Activated T-helper 2 cell treated with anti-CD3 and anti-CD28 coated beads, Interferon-gamma antibody, Interleukin-2, Interleukin-4, amounts not matched to agents 10 μg/mL and 5 μg/mL and 100 μg/mL, durations not matched to agents 14 hours and 24 hours and 36 hours (primary cell): ENCODE measurements around the gene SYNDIG1. TPM values are rescaled to one million over a fixed set of nuclear protein-coding genes. Genes with fewer than 3 reads are reported as not detected.

Source experiments
- DNase-seq: peaks from one replicate; pipeline ENCODE4 v3.0.0; 2021; ENCODE audit warnings: low spot score
- H3K27ac Mint-ChIP-seq: one replicate; pipeline ENCODE4 v1.8.0; 2021; ENCODE audit warnings: mixed read lengths
- H3K27me3 Mint-ChIP-seq: one replicate; pipeline ENCODE4 v1.8.0; 2021; ENCODE audit warnings: low read depth, mixed read lengths
- H3K36me3 Mint-ChIP-seq: one replicate; pipeline ENCODE4 v1.8.0; 2021; ENCODE audit warnings: low read depth, mixed read lengths
- H3K4me1 Mint-ChIP-seq: one replicate; pipeline ENCODE4 v1.8.0; 2021; ENCODE audit warnings: low read depth, mixed read lengths
- H3K4me3 Mint-ChIP-seq: one replicate; pipeline ENCODE4 v1.8.0; 2021; ENCODE audit warnings: low read depth, mild to moderate bottlenecking, moderate library complexity, mixed read lengths
- H3K9me3 Mint-ChIP-seq: one replicate; pipeline ENCODE4 v1.8.0; 2021; ENCODE audit warnings: mixed read lengths
- intact Hi-C: fragments of 100-400 bp; cut with micrococcal nuclease; formaldehyde crosslinking; loops from one replicate; pipeline ENCODE4 v1.15.1; 2023
- total RNA-seq: library from RNA; stranded (reverse); gene quantifications from 2 replicates; pipeline ENCODE4 v1.2.3, GENCODE V29; 2022

SYNDIG1 gene
- total RNA-seq, result not detected in 2 replicates

DNA sequence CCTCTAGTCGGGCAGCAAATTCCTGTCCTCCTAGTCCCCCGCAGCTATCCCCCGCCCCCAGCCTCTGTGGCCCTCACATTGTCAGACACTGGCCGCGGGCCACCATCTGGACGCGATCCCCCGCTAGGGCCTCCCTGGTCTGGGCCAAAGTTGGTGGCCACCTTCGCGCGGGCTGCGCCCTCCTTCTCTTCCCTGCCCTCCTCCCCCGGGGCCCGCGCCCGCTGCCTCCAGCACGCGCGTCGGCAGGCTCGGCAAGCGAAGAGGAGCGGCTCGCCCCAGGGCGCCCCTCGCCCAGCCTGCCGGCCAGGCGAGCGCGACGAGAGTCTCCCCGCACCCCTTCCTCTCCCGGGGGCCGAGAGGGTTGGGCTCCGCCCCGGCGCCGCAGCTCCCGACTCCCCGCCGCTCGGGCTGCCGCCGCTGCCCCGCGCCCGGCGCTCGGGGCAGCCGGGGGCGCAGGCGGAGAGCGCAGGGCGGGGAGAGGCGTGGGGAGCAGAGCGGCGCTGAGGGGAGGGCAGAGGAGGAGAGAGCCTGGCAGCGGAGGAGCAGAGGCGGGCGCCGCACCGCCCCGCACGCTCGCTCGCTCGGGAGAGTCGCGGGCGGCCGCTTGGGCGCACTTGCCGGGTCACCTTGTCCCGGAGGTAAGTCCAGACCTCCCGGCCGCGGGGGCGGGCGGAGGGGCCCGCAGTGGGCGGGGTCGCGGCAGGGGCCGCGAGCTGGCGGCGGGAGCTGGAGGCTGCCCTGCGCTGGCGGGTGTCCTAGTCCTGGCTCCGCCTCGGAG lies at the start of gene SYNDIG1:
TSS of gene SYNDIG1 (plus strand) at position 514 of the 778 bp plus-strand sequence. CDS start 73,469 bp downstream, outside the sequence.
- Mint-ChIP-seq H3K4me3 (no peak within 1 kb of the TSS), H3K36me3 (no peaks in the 10 kb centered on the region), H3K27me3 (peaks cover 69% of the 10 kb centered on the region), H3K27ac (no peak within 1 kb of the TSS), H3K9me3 (no peaks in the 10 kb centered on the region), H3K4me1 (no peaks in the 10 kb centered on the region)
- DNase-seq, result no peak
- intact Hi-C loops, result no loop called here

DNA sequence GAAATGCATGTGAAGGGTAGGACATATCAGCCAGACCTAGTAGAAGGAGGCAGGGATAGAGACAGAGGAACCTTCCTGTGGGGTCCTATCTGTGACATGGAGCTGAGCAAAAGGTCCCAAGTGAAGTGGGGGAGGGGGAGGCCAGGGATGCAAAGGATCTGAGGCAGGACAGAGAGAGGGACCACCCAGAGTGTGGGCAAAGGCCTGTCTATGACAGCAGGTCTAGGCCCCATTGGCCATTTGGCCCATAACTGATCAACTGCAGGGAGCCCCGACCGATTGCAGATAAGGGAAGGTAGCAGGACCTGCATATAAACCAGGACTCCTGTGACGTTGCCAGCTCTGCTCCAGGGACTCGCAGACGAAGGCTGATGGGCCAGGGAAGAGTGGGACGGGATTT lies 49.6 kb upstream of the SYNDIG1 start:
- Mint-ChIP-seq H3K4me1 (no peaks in the 10 kb centered on the region), H3K27ac (no peak overlapping the region), H3K36me3 (no peaks in the 10 kb centered on the region), H3K27me3 (peaks cover 2% of the 10 kb centered on the region), H3K9me3 (peaks cover 10% of the 10 kb centered on the region), H3K4me3 (no peak overlapping the region)
- intact Hi-C loops, result no loop called here
- DNase-seq, result no peak

DNA sequence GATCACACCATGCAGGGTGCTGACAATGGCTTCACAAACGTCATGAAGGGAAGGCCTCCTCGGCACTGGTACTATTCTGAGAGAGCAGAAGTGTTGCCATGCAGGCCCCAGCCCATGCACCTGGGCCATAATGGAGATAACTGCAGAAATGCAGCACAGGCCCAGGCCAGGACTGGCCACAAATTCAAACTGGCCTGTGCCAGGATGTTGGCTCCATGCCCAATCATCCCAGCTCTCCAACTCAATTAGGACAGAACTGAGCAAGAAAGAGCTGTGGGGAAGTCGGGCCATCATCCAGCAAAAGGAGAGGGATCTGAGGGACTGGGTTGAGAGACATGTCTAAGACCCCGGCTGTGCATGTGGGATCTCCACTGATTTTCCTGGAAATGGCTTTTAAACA lies 48.9 kb upstream of the SYNDIG1 start:
- Mint-ChIP-seq H3K4me3 (no peak overlapping the region), H3K36me3 (no peaks in the 10 kb centered on the region), H3K27me3 (peaks cover 3% of the 10 kb centered on the region), H3K27ac (no peak overlapping the region), H3K4me1 (no peaks in the 10 kb centered on the region), H3K9me3 (peaks cover 6% of the 10 kb centered on the region)
- intact Hi-C loops, result no loop called here
- no peak for DNase-seq

DNA sequence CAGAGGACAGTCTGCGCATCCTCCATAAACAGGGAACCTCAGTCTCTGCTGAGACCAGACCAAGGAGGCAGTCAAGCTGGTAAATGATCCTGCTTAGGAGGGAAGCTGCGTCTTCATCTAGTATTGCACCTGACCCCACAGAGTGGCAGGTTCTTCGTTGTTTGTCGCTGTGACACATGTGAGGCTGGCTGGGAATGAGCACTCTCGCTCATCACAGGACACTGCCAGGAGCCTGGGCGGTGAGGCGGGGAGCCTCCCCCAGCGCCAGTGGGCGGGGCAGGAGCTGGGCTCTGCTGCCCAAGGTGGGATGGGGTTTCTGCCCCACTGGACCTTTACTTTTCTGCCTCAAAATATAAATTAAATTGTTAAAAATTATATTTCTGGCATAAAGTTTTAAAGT lies 48.4 kb upstream of the SYNDIG1 start:
- H3K9me3 Mint-ChIP-seq, result peaks cover under 1% of the 10 kb centered on the region
- H3K27ac Mint-ChIP-seq, result no peak overlapping the region
- no peaks in the 10 kb centered on the region for H3K36me3 Mint-ChIP-seq
- H3K27me3 Mint-ChIP-seq, result peaks cover 6% of the 10 kb centered on the region
- H3K4me1 Mint-ChIP-seq, result no peaks in the 10 kb centered on the region
- no peak for DNase-seq
- intact Hi-C loops, result no loop called here
- no peak overlapping the region for H3K4me3 Mint-ChIP-seq

DNA sequence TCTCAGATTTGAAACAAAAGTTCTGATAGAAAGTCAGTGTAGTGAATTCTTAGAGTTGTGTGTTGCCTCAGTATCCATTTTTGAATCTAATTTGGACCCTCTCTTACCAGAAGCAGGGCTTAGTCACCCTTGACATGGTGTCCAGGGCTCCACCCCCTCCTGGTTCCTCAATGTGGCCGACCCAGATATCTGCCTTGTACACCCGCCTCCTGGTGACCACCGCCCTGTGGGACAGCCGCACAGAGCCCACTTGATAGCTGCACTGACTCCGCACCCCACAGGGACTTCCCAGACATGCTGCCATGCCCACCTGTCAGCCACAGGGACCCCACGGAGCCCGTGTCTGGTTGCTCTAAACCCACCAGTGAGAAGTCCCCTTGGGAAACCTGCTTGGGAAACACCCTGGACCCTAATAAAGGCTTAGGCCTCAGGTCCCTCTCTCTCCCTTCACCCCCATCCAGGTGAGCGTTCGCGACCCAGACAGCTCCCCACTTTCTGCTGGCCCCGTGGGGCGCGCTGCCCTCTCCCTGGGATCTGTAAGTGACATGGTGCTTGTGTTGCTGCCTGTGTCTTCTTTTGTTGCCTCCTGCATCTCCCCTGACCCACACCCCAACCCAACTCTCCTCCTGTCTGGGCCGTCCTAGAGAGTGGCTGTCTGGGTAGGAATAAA lies 47.2 kb upstream of the SYNDIG1 start:
- H3K27ac Mint-ChIP-seq, result no peak overlapping the region
- peaks cover 6% of the 10 kb centered on the region for H3K27me3 Mint-ChIP-seq
- H3K4me1 Mint-ChIP-seq, result no peaks in the 10 kb centered on the region
- no peaks in the 10 kb centered on the region for H3K9me3 Mint-ChIP-seq
- no peak overlapping the region for H3K4me3 Mint-ChIP-seq
- intact Hi-C loops, result no loop called here
- H3K36me3 Mint-ChIP-seq, result no peaks in the 10 kb centered on the region
- DNase-seq, result no peak

DNA sequence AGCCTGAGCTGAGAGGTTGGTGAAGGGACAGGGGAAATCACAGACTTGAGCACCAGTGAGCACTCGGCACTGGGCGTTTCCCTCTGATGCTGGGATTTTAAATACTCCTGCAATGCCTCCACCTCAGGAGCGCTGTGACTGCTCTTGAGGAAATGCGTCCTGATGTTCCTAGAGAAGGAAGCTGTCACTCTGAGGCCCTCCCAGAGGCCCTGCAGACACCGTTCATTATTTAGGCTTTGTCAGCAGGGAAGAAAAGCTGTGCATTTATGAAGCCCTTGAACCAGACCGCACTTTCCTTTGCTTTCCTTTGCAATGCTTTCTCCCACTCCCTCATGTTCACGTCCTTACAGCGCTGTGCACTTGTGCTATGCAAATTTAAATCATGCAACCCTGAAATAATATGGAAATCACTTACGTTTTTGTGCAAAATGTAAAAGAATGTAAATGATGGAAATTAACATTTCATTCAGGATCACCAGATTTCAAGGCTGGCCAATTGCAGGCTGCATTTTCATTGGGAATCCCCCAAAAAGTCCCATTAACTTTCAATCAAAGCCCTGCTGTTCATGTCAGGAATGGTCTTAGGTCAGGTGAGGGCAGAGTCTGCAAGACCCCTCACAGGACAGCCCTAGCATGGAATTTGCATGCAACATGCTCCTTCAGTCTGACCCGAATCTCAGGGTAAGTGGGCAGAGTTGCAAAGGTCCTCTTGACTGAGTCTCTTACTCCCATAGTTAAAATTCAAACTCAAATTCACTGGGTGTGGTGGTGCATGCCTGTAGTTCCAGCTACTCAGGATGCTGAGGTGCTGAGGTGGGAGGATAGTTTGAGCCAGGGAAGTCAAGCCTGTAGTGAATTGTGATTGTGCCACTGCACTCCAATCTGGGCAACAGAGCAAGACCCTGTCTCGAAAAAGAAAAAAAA lies 45.8 kb upstream of the SYNDIG1 start:
- H3K36me3 Mint-ChIP-seq, result no peaks in the 10 kb centered on the region

DNA sequence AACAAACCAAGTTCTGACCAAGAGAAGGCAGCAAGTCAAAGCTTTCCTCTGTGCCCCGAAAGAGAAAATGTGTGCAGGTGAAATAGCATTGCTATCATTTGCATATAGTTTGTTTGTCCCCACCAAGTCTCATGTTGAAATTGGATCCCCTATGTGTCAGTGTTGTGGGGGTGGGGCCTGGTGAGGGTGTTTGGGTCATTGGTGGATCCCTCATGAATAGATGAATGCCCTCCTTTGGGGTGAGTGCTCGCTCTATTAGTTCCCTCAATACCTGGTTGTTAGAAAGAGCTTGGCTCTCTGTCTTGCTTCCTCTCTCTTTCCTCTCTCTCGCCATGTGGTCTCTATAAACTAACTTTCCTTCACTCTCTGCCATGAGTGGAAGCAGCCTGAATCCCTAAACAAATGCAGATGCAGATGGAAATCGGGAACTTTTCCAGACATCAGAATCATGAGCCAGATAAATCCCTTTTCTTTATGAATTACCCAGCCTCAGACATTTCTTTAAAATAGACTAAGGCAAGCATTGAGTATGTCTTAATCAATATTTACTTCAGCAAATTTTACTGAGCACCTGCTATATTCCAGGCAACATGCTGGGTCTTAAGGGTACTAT lies 43.8 kb upstream of the SYNDIG1 start:
- intact Hi-C loops, result no loop called here
- Mint-ChIP-seq H3K36me3 (no peaks in the 10 kb centered on the region), H3K9me3 (no peaks in the 10 kb centered on the region), H3K27ac (no peak overlapping the region), H3K4me1 (no peaks in the 10 kb centered on the region), H3K4me3 (no peak overlapping the region), H3K27me3 (peaks cover 14% of the 10 kb centered on the region)
- no peak for DNase-seq

More for the DNA sequence above, 45.8 kb upstream of the SYNDIG1 start:
- Mint-ChIP-seq H3K27me3 (peaks cover 10% of the 10 kb centered on the region), H3K4me3 (no peak overlapping the region), H3K27ac (no peak overlapping the region), H3K4me1 (no peaks in the 10 kb centered on the region), H3K9me3 (no peaks in the 10 kb centered on the region)
- intact Hi-C loops, result no loop called here
- no peak for DNase-seq

DNA sequence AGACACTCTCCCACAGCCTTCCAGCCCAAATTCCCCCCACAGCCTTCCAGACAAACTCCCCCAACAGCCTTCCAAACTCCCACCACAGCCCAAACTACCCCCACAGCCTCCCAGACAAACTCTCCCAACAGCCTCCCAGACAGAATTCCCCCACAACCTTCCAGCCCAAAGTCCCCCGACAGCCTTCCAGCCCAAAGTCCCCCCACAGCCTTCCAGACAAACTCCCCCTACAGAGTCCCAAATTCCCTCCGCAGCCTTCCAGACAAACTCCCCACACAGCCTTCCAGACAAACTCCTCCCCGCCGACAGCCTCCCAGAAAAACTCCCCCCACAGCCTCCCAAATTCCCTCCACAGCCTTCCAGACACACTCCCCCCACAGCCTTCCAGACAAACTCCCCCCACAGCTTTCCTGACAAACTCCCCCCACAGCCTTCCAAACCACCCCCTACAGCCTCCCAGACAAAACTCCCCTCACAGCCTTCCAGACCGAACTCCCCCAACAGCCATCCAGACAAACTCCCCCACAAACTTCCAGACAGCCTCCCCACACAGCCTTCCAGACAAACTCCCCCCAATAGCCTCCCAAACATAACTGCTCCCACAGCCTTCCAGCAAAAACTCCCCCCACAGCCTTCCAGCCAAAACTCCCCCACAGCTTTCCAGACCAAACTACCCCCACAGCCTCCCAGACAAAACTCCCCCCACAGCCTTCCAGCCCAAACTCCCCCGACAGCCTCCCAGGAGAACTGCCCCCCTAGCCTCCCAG lies 38.0 kb upstream of the SYNDIG1 start:
- DNase-seq, result no peak
- H3K9me3 Mint-ChIP-seq, result no peaks in the 10 kb centered on the region
- no peaks in the 10 kb centered on the region for H3K36me3 Mint-ChIP-seq
- no peak overlapping the region for H3K27ac Mint-ChIP-seq
- peaks cover 8% of the 10 kb centered on the region for H3K27me3 Mint-ChIP-seq
- intact Hi-C loops, result no loop called here
- H3K4me3 Mint-ChIP-seq, result no peak overlapping the region
- no peaks in the 10 kb centered on the region for H3K4me1 Mint-ChIP-seq

DNA sequence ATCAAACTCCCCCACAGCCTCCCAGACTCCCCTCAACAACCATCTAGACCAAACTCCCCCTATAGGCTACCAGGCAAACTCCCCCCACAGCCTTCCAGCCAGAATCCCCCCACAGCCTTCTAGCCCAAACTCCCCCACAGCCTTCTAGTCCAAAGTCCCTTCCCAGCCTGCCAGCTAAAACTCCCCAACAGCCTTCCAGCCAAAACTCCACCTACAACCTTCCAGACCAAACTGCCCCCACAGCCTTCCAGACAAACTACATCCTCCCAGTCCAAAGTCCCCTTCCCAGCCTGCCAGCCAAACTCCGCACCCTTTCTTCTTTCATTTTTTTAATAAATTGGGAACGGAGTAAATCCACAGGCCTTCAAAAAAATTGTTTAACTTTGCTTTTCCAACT lies 37.4 kb upstream of the SYNDIG1 start:
- no peak overlapping the region for H3K4me3 Mint-ChIP-seq
- H3K27me3 Mint-ChIP-seq, result peaks cover 8% of the 10 kb centered on the region
- no peak for DNase-seq
- H3K27ac Mint-ChIP-seq, result no peak overlapping the region
- H3K36me3 Mint-ChIP-seq, result no peaks in the 10 kb centered on the region
- intact Hi-C loops, result no loop called here
- no peaks in the 10 kb centered on the region for H3K9me3 Mint-ChIP-seq
- no peaks in the 10 kb centered on the region for H3K4me1 Mint-ChIP-seq

DNA sequence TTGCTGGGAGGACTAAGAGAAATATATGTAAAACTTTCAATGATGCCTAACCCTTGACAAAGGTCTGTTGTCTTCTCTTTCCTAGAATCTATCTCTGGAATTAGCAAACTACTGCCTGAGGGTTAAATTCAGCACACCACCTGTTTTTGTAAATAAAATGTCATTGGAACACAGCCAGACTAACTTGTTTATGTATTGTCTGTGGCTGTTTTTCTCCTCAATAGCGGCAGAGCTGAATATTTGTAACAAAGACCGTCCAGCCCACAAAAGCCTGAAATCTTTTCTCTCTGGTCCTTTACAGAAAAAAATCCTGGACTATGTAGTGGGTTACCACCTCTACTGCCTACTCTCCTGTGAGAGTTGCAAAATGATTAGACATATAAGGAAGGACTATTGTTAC lies 33.3 kb upstream of the SYNDIG1 start:
- Mint-ChIP-seq H3K9me3 (no peaks in the 10 kb centered on the region), H3K4me1 (no peaks in the 10 kb centered on the region), H3K4me3 (no peak overlapping the region), H3K27ac (no peak overlapping the region), H3K36me3 (no peaks in the 10 kb centered on the region), H3K27me3 (peaks cover 4% of the 10 kb centered on the region)
- intact Hi-C loops, result no loop called here
- no peak for DNase-seq

DNA sequence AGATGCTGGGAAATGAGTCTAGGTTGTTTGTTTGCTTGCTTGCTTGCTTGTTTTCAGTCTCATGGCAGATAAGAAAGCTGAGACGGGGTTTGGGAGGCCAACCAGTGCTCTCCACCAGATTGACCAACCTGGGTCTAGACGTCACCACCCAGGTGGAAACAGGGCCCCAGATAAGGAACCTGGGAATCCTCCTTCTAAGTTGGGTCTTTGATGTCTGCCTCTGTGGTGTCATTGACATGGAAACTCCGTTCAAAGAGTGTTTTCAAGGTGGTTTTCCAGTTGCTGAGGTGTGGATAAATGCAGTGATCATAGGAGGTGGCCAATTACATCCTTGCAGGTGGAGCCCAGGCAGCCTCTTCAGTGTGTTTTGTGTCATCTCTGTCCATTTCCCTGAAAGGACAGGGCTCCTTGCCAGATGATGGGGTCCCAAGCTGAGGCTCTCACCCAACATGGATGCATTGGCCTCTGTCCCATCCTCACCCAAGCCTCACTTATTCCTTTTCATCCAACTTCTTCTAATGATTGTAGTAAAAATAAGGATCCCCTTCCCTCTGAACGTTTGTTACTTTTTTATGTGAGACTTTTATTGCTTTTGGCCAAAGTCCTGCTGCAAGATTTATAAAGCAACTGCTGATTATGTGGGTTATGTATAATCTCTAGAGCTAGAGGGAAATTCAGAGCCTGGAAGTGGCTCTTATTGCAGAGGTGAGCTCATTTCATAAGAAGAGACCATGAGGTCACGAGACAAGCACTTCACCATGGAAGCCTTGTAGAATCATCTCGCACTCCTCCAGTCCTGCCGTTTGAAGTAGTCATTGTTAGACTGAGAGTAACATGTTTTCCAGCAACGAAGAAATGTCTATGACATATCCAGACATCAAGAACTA lies 32.0 kb upstream of the SYNDIG1 start:
- no peaks in the 10 kb centered on the region for H3K9me3 Mint-ChIP-seq
- no peak overlapping the region for H3K4me3 Mint-ChIP-seq
- DNase-seq, result no peak
- H3K27ac Mint-ChIP-seq, result no peak overlapping the region
- intact Hi-C loops, result no loop called here
- H3K27me3 Mint-ChIP-seq, result peaks cover 4% of the 10 kb centered on the region
- no peaks in the 10 kb centered on the region for H3K36me3 Mint-ChIP-seq
- H3K4me1 Mint-ChIP-seq, result no peaks in the 10 kb centered on the region
